ACC112 (cell line): ENCODE data around the gene STX11.

ENCODE experiments used
- H2AFZ ChIP-seq: fragments of 200-600 bp; sonication (generic); one replicate; pipeline ENCODE4 v1.6.0; 2017; ENCODE audit warnings: antibody characterized with exemption, low read length; ENCODE audit not compliant: unreplicated experiment
- H3K27ac ChIP-seq: fragments of 200-600 bp; sonication (generic); 2 replicates; pipeline ENCODE4 v1.5.1; 2014; ENCODE audit warnings: low read depth, mild to moderate bottlenecking, antibody characterized with exemption, low read length, moderate library complexity
- H3K27me3 ChIP-seq: fragments of 200-600 bp; sonication (generic); 2 replicates; pipeline ENCODE4 v1.6.1; 2014; ENCODE audit warnings: mild to moderate bottlenecking, antibody characterized with exemption, low read length, moderate library complexity, mixed read lengths; ENCODE audit not compliant: insufficient read depth
- H3K36me3 ChIP-seq: fragments of 200-600 bp; sonication (generic); 2 replicates; pipeline ENCODE4 v1.6.1; 2016; ENCODE audit warnings: mild to moderate bottlenecking, antibody characterized with exemption, low read length, moderate library complexity, mixed read lengths; ENCODE audit not compliant: insufficient read depth
- H3K4me1 ChIP-seq: fragments of 200-600 bp; sonication (generic); one replicate; pipeline ENCODE4 v1.6.1; 2016; ENCODE audit warnings: low read length, mixed read lengths; ENCODE audit not compliant: insufficient read depth, unreplicated experiment, control insufficient read depth
- H3K4me3 ChIP-seq: fragments of 200-600 bp; sonication (generic); 2 replicates; pipeline ENCODE4 v1.5.1; 2014; ENCODE audit warnings: mild to moderate bottlenecking, low read depth, low read length
- H3K79me2 ChIP-seq: fragments of 200-600 bp; sonication (generic); one replicate; pipeline ENCODE4 v1.6.0; 2016; ENCODE audit warnings: low read length; ENCODE audit not compliant: control insufficient read depth, unreplicated experiment, insufficient read depth

The STX11 gene

DNA sequence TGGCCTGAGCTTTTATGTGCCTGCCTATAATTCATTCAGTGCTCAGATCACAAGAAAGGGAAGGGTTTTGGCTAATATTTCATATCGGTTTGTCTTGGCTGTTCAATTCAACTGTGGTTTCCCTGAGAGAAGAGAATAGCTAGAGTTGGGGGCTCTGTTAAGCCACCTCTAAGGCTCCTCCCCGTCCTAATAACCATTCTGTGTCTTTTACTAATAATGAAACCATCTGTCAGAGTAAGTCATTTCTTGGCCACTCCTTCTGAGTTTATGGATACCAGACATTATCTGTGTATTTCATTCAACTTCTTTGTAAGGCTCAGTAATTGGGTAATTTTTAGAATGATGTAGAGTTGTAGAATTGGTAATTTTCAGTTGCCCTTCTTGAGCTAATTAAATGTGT lies 5.2 kb downstream of the STX11 start:
- peaks cover 39% of the 10 kb centered on the region for H3K4me1 ChIP-seq
- H3K36me3 ChIP-seq, result no peaks in the 10 kb centered on the region
- H3K4me3 ChIP-seq, result no peak overlapping the region
- H3K27ac ChIP-seq, result no peak overlapping the region
- no peak overlapping the region for H2AFZ ChIP-seq
- no peaks in the 10 kb centered on the region for H3K27me3 ChIP-seq
- H3K79me2 ChIP-seq, result no peaks in the 10 kb centered on the region

DNA sequence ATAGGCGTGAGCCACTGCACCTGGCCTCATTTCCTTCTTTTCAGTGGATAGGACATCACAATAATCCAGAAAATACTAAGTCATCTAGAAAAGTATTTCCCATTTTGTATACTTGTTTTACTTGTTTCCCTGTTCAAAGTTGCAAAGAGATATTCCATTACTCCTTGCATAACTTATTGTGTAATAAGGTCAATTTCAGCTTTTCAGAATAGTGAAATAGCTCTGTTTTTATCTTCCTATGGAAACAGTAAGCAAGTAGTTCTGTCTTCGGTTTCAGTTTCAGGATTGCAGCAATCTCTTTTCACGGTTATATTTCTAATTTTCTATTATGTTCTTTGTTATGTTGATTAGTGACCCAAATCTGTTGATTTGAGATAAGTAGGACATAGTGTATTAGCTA lies 6.0 kb downstream of the STX11 start:
- no peak overlapping the region for H3K27ac ChIP-seq
- H3K4me1 ChIP-seq, result peaks cover 35% of the 10 kb centered on the region
- H2AFZ ChIP-seq, result no peak overlapping the region
- no peaks in the 10 kb centered on the region for H3K79me2 ChIP-seq
- no peaks in the 10 kb centered on the region for H3K27me3 ChIP-seq
- H3K4me3 ChIP-seq, result no peak overlapping the region
- no peaks in the 10 kb centered on the region for H3K36me3 ChIP-seq

DNA sequence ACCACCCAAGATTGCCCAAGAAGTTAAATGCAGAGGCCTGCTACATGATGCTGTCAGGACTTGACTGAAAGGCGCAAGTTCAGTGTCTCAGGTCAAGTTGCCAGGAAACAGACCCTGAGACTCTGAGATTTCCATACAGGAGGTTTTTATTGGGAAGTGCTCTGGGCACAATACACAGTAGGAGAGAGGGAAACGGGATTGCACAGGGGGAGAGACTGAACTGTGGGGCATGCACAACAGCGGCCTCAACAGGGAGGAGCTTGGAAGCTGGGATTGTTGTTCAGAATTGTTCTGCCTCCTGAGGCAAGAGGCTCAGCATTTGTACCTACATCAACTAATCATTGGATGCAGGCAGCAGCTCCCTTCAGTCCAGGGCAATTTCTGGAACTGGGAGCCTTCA lies 6.7 kb downstream of the STX11 start:
- no peak overlapping the region for H3K27ac ChIP-seq
- no peaks in the 10 kb centered on the region for H3K36me3 ChIP-seq
- H3K4me3 ChIP-seq, result no peak overlapping the region
- H3K79me2 ChIP-seq, result no peaks in the 10 kb centered on the region
- H3K27me3 ChIP-seq, result no peaks in the 10 kb centered on the region
- peaks cover 28% of the 10 kb centered on the region for H3K4me1 ChIP-seq
- H2AFZ ChIP-seq, result no peak overlapping the region

DNA sequence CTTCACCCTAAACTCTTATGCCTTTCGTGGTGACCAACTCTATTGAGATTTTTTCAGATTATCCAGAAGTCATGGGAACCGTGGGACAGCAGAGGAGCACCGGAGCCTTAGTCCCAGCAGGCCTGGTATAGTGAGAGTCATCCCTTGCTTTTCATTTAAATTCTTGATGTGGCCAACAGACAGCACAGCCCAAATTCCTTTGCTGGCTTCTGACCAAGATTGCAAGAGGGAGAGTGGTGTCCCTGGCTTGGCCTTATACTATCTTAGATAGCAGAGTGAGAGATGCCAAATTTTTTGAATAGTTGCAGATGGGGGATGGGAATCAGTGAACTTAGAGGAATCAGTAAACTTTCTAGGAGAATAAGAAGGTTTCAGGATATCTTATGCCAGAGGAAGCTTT lies 7.8 kb downstream of the STX11 start:
- Histone ChIP-seq H3K4me1 (peaks cover 28% of the 10 kb centered on the region), H3K27ac (peak overlapping the region; percentile 42), H3K27me3 (no peaks in the 10 kb centered on the region), H3K79me2 (no peaks in the 10 kb centered on the region), H3K4me3 (no peak overlapping the region), H2AFZ (peak overlapping the region; percentile 1), H3K36me3 (no peaks in the 10 kb centered on the region)

DNA sequence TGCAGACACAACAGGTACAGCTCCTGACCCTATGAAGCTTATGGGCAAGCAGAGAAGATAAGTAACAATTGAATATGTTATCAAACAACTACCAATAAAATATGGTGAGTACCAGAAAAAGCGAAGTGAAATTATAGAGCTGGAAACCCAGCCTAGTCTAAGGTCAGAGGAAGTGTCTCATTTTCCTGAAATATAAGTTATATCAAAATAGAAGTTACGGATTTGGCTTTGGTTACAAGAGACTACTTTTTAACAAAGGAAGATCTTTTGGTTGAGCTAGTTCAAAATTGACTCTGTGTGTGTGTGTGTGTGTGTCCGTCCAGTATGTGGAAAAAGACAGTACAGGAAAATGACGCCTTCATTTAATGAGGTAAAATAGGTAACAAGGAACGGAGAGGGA lies 8.9 kb downstream of the STX11 start:
- H2AFZ ChIP-seq, result no peak overlapping the region
- no peaks in the 10 kb centered on the region for H3K79me2 ChIP-seq
- no peaks in the 10 kb centered on the region for H3K36me3 ChIP-seq
- H3K4me1 ChIP-seq, result peaks cover 28% of the 10 kb centered on the region
- no peaks in the 10 kb centered on the region for H3K27me3 ChIP-seq
- no peak overlapping the region for H3K27ac ChIP-seq
- no peak overlapping the region for H3K4me3 ChIP-seq

DNA sequence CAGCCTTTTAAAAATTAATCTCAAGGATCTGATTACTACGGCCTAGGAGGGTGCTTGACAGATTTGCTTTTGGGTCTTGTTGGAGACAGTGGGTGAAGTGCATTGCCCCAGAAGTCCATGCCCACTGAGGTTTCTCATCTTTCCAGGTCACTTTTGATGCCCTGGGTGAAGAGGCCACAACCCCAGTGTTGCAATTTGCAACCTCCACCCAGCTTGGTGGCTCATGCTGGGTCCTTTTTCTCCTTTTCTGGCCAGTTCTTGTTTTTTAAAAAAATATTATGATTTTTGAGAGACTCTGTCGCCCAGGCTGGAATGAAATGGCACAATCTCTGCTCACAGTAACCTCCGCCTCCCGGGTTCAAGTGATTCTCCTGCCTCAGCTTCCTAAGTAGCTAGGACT lies 9.4 kb downstream of the STX11 start:
- Histone ChIP-seq H3K27me3 (no peaks in the 10 kb centered on the region), H3K79me2 (no peaks in the 10 kb centered on the region), H3K4me3 (no peak overlapping the region), H3K27ac (no peak overlapping the region), H3K4me1 (peaks cover 28% of the 10 kb centered on the region), H2AFZ (no peak overlapping the region), H3K36me3 (no peaks in the 10 kb centered on the region)

DNA sequence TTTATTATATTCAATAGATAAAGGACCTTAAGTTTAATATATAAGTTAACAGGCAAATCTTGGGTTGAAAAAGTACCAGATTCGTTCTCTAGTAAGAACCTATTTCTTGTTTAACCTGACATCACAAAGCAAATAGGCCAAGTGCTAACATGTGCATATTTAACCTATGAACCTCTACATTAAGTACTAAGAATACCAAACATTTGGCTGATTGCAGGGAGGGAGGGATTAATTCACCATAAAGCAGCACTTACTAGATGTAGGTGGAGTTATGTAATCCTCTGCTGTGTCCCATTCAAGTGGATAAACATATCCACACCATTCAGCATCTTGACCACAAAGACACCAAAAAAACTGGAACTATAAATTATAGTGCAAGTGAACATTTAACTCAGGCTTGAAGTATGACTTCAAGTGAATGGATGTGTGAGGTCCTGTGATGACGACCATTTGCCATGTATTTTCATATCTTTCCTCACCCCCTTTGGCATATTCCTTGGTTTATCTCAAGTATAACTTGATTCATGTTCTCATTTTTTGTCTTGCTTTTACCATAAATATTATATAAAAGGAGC lies 10.2 kb downstream of the STX11 start:
- no peaks in the 10 kb centered on the region for H3K79me2 ChIP-seq
- H3K27ac ChIP-seq, result no peak overlapping the region
- no peak overlapping the region for H2AFZ ChIP-seq
- H3K36me3 ChIP-seq, result no peaks in the 10 kb centered on the region
- H3K27me3 ChIP-seq, result no peaks in the 10 kb centered on the region
- peaks cover 28% of the 10 kb centered on the region for H3K4me1 ChIP-seq
- no peak overlapping the region for H3K4me3 ChIP-seq

DNA sequence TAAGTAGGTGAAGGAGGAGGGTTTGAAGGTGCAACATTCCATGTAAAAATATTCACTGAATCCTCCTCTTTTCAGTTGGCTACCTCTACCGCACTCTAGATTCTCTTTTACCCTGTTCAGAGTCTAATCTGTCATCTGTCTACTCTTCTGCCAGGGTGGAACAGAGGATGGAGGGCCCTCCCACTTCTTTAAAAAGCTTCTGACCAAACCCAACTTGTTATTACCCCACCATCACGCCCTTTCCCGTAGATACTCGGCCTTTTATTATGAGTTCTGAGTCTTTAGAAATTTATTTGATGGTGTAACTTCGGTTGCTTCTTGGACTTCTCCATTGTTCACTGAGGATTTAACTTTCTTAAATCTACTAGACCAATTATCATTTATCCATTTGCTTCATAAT lies 11.7 kb downstream of the STX11 start:
- Histone ChIP-seq H3K79me2 (no peaks in the 10 kb centered on the region), H3K27me3 (no peaks in the 10 kb centered on the region), H3K27ac (no peak overlapping the region), H2AFZ (no peak overlapping the region), H3K36me3 (no peaks in the 10 kb centered on the region), H3K4me3 (no peak overlapping the region), H3K4me1 (peaks cover 24% of the 10 kb centered on the region)

DNA sequence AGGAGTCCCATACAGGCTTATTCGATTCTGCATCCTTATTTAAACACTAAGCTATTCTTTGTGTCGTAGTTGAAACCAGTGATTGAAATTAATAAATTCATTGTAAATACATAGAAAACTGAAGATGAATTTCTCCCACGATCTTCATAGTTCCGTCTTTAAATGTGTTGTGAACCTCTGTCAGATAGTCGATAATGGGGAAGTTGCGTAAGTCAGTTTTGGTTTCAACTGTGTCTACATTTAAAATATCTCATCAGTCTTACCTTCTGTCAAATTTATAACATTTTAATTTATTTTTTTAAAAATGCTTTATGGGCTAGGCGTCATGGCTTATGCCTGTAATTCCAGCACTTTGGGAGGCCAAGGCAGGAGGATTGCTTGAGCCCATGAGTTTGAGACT lies 12.7 kb downstream of the STX11 start:
- no peak overlapping the region for H3K27ac ChIP-seq
- H3K79me2 ChIP-seq, result no peaks in the 10 kb centered on the region
- no peaks in the 10 kb centered on the region for H3K27me3 ChIP-seq
- no peak overlapping the region for H2AFZ ChIP-seq
- H3K4me3 ChIP-seq, result no peak overlapping the region
- peaks cover 14% of the 10 kb centered on the region for H3K4me1 ChIP-seq
- no peaks in the 10 kb centered on the region for H3K36me3 ChIP-seq

DNA sequence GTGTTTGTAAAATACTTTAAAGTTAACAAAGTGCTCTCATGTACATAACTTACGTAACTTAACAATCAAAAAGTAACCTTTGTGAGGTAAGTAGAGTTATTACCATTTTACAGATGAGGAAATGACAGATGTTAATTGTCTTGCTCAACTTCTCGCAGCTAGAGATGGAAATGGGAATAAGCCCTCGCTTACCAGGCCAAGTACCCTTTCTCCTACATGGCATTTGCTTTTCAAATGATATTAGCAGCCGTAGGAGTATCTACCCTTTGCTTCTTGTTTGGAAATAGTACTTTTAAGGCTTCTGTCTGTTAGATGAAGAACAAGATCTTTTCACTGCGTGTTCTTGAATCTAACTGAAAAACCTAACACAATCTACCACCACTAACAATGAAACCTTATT lies 15.5 kb downstream of the STX11 start:
- no peak overlapping the region for H3K4me3 ChIP-seq
- H3K79me2 ChIP-seq, result no peaks in the 10 kb centered on the region
- H2AFZ ChIP-seq, result no peak overlapping the region
- H3K27ac ChIP-seq, result no peak overlapping the region
- H3K4me1 ChIP-seq, result no peaks in the 10 kb centered on the region
- H3K36me3 ChIP-seq, result no peaks in the 10 kb centered on the region
- no peaks in the 10 kb centered on the region for H3K27me3 ChIP-seq

DNA sequence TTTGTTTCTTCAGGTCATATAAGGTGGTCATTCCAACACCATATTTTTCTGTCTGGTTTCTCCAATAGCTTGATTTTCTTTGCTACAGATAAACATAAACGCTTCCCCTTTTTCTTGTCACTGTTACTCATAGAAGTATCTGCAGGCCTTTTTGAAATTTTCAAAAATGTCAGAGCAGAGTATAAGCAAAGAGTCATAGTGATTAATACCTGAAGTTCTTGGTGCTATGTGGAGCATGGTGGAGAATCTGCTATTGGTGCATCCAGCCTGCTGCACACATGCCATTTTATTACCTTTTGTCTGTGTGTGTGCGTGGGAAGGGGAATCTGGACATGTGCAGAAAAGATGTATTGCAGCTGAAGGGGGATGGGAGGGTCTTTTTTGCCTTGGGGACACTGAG lies 19.7 kb downstream of the STX11 start:
- Histone ChIP-seq H2AFZ (no peak overlapping the region), H3K4me3 (no peak overlapping the region), H3K36me3 (no peaks in the 10 kb centered on the region), H3K4me1 (no peaks in the 10 kb centered on the region), H3K27ac (no peak overlapping the region), H3K27me3 (no peaks in the 10 kb centered on the region), H3K79me2 (no peaks in the 10 kb centered on the region)
